Dedifferentiated amniotic fluid mesenchymal stem cell (primary cell): Measurements from ENCODE around the gene CBLC.

Source experiments
- DNase-seq: peaks from one replicate; pipeline ENCODE4 v3.0.0-alpha.2; 2016; ENCODE audit errors: extremely low spot score

The CBLC gene

DNA sequence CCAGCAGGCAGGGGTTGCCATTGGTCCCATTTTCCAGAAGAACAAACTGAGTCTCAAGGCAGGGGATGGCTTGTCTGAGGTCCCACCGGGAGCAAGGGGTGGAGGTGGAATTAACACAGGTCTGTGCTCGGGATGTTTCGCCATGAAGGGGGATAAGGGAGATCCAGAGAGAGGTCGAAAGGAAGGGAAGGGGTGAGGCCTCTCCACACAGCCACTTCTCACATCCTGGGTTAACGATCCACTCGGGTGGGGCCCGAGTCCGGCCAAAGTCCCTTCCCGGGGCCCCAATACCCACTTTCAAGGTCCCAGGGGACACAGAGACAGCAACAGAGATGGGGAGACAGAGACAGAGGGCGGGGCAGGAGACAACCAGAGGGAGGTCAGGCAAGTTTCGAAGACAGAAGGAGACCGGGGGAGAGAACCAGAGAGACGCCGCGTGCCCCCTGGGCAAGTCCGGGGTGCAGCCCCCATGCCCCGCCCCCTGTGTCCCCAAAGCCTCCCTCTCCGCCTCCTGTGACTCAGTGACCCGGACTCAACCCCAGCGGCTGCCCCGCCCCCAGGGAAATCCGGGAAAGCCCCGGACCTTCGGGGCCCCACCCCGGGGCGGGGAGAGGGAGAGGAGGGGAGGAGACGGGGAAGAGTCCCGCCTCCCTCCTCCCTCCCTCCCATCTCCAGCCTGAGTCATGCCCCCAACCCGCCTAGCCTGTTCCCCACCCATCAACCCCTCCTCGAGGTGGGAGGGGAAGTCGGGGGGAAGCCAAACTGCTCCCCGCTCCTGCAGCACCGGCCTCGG is 30.5 kb upstream of the CBLC start:
- peak; percentile 89 for DNase-seq

DNA sequence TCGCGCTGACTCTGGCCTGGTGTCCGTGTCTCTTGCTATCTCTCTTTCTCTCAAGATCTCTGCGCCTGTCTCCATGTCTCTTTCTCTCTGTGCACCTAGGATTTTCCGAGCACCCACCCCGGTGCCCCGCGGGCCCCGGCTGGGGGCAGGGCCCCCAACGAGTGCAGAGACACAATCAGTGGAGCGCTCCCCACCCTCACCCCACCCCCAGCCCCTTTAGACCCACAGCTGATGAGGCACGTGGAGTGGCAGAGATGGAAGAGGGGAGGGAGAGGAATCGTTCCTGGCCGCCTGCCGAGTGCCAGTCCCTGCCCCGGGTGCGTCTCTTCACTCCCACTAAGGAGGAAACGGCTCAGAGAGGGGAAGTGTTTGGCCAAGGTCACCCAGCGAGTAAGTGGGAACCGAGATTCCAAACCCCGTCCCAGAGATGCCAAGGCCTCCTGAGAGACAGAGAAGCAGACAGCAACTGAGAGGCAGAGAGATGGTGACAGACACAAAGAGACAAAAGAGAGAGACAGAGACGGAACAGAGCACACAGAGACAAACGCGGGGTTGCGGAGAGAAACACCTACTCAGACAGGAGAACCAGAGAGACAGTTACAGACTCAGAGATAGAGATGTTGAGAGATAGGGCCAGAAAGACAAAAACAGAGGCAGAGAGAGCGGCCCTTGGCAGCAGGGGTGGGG is 29.8 kb upstream of the CBLC start:
- DNase-seq = peak; percentile 46

DNA sequence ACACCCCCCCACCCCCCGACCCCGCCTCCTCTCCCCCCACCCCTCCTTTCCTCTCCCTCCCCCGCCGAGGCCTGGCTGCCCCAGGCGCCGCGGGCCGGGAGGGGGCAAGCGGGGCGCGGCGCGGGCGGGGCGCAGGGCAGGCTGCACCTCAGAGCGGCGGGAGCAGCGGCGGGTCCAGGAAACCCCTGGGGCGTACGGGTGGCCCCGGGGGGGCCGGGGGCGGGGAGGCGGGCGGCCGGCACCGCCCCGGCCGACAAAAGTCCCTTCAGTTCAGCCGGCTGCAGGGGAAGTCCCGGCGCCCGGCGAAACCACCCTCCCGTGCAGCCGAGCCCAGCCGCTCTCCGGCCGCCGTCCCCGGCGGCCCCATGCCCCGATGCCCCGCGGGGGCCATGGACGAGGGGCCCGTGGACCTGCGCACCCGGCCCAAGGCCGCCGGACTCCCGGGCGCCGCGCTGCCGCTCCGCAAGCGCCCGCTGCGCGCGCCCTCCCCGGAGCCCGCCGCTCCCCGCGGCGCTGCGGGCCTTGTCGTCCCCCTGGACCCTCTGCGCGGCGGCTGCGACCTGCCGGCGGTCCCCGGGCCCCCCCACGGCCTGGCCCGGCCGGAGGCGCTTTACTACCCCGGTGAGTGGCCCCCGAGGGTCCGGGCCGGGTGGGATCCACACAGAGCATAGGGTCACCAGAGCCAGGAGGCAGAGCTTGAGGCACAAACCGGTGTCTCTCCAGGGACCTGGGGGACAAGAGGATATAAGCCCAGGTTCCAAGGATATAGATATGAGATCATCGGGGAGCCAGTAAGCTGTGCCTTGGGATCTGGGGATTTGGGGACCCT is 29.1 kb upstream of the CBLC start, which contains the start of gene BCL3:
Gene BCL3, plus strand, starts transcription at position 283 of the 829 bp plus-strand sequence. Its CDS starts 83 bp downstream, at position 366.
- peak; percentile 32 for DNase-seq

DNA sequence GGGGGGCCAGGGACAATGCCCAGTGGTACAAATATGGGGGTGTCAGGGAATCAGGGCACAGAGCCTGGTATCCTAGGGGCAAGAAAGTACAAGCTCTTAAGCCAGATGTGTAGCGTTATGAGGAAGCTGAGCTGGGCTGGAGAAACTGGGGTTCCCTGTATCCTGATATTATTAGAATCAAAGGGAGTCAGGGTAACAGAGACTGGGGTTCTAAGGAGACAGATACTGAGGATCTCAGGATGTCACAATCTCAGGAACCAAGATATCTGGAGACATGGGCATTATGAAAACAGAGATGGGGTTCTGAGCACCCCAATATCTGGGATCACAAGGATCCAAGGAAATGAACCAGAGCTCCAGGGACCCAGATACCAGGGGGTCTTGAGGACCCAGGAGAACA is 28.4 kb upstream of the CBLC start:
- DNase-seq = no peak

DNA sequence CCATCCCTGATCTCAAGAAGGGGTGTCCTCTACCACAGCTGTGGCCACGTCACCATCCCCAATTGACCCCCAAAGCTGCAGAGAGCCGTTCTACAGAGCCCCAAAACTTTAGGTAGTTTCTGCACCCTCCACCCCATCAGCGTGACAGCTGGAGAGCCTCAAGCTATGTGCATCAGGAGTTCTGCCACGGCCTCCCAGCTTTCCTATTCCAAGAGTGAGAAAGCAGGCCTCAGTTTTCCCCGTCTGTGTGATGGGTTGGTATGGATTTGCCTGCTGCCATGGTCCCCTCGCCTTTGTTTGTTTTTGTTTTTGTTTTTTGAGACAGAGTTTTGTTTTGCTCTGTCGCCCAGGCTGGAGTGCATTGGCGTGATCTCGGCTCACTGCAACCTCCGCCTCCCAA is 27.7 kb upstream of the CBLC start:
- no peak for DNase-seq

DNA sequence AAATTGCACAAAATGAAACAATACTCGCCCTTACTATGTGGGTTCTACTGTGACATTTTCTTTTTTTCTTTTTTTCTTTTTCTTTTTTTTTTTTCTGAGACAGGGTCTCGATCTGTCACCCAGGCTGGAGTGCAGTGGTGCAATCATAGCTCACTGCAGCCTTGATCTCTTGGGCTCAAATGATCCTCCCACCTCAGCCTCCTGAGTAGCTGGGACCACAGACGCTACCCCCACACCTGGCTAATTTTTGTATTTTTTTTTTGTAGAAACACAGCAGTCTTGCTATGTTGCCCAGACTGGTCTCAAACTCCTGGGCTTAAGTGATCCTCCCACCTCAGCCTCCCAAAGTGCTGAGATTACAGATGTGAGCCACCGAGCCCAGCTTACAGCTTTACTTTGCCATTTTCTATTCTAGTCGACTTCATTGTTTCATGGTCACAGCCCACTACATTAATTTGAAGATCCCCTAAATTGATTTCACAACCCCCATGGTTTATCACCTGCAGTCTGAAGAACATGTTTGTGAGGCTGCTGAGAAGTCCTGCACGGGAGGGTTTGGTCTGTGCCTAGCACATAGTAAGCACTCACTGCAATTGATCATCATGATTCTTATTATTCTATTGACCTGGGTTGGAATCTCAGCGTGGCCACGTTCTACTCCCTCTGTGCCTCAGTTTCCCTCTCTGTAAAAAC is 25.4 kb upstream of the CBLC start:
- no peak for DNase-seq

DNA sequence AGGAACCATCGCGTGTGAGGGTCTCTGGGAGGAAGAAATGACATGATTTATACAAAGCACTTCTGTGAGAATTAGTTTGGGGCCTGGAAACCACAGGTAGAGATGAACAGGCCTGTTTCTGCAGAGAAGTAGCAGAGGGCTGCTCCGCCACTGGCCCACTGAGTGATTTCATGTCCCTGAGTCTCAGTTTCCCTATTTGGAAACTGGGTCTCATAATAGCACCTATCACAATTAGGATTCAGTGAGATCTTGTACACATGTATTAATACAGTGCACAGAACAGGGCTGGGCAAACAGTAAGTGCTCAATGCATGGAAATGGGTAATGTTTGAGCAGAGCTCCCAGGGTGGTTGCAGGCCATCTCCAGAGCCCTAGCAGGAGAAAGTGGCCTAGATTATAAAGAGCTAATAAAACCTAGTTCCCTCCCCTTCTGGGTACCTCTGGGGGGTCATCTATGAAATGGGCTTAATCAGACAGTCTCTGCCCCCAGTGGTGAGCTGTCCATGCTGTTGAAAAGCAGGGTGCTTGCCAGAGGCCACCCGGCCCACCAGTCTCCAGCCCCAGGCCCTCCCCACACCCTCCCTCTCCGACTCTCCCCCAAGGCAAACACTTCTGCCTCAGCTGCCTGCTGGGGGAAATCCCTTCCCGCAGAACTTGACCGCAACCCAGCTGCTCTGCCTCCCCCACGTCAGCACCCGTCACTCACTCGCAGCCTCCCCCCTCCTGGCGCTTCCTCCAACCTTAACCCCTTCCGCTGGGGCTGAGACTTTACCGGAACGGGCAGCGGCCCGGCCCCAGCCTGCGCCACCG is 24.7 kb upstream of the CBLC start:
- peak; percentile 85 for DNase-seq

DNA sequence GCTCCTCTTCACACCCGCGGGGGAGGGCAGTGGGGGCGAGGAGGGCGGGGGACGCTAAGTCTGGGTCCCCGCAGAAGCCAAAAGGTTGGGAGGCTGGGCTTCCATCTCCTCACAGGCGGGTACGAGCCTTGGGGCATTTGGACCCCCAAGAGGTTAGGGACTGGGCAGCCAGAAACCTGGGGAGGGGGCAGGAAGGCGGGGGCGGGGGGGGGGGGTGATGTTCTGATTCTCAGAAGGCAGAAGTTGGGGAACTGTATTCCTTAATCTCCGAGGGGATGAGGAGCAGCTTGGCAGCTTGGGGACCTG is 24.1 kb upstream of the CBLC start:
- DNase-seq = no peak

DNA sequence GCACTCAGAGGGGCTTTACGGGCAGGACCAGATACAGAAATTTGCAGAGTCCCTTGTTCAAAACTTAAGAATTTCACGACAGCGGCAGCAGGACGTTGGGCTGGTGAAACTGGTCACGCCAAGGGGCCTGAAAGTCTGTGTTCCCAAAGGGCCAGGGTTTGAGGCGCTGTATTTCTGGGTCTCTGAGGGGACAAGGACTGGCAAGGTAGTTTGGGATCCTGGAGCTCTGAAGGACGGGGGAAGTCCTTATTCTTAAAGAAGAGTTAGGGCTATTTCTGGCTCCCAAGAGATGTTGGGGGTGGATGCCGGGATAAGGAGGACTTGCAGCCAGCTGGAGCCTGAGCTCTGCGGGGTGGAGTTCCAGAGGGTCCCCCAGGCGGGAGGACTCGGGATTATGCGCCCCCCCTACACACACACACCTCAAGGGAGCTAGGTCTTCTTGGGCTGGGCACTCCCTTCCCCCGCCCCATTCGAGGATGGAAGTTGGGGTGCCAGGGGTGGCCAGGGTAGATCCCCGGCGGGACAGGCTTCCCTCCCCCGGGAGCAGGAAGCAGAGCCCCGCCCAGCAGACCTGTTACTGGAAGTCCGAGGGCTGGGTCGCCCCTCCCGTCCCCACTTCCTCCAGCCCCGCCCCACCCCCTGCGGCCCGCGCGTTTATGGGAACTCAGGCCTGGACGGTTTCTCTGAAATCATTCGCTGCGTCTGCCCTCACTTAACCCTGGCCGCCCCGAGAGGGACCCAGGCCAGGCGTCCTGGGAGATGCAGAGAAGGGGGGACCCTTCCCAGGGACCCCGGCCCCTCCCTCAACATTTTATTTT is 23.5 kb upstream of the CBLC start:
- peak; percentile 30 for DNase-seq

DNA sequence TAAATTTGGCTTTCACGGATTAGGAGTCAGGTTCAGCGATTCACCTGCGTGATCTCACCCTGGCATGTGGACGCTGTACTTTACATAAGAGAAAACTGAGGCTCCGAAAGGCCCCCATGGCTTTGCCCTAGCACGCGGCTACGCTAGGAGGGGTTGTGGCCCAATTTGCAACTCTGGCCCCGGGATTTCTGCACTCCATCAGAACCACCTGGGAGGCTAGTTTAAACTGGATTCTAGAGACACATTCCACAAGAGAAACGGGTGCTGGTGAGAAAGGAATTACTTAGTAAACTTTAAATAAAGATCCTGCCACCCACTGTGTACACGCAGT is 23.0 kb upstream of the CBLC start:
- no peak for DNase-seq

DNA sequence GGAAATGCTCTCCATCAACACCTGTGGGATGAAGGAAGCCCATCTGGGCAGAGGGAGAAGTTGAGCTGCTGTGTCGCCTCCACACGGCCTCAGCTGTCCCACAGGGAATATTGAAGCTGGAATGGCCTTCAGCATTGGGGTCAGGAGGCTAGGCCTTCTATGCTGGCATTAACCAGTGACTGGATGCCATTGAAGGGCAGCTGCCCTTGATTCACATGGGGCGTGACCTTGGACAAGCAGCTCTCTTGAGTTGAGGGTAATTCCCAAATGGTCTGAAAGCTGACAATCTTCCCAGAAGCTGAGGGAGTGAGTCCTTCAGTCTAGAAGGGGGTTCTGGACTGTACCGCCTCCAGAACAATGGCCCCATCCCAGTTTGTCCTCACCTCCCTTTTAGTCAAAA is 22.5 kb upstream of the CBLC start:
- no peak for DNase-seq

DNA sequence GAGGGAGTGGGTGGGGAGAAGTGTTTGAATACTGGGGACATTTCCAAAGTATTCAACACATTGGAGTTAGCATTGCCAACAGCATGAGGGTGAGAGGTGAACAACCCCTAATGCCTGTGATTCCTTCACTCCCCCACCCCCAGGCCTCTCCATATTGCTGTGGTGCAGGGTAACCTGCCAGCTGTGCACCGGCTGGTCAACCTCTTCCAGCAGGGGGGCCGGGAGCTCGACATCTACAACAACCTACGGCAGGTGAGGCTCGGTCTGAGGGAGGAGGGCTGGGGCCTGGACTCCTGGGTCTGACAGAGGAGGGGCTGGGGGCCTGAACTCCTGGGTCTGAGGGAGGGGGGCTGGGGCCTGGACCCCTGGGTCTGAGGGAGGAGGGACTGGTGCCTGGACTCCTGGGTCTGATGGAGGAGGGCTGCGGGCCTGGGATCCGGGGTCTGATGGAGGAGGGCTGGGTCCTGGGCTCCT is 21.6 kb upstream of the CBLC start:
- no peak for DNase-seq

DNA sequence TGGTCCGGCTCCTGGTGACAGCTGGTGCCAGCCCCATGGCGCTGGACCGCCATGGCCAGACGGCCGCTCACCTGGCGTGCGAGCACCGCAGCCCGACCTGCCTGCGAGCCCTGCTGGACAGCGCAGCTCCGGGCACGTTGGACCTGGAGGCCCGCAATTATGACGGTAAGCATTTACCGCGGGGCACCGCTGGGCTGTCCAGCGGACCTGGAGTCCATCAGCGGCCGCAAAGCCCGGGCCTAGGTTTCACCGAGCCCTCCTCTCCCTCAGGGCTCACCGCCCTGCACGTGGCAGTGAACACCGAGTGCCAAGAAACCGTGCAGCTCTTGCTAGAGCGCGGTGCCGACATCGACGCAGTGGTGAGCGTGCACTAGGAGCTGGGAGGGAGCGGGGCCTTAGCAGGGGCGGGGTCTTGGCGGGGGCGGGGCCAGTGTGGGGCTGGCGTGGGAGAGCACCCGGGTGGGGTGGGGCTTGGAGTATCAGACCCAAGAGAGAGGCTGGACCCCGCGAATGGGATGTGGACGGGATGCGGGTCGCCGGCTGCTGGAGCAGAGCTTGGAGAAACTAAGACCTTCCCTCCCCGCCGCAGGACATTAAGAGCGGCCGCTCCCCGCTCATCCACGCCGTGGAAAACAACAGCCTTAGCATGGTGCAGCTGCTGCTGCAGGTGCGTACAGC is 20.5 kb upstream of the CBLC start:
- no peak for DNase-seq

DNA sequence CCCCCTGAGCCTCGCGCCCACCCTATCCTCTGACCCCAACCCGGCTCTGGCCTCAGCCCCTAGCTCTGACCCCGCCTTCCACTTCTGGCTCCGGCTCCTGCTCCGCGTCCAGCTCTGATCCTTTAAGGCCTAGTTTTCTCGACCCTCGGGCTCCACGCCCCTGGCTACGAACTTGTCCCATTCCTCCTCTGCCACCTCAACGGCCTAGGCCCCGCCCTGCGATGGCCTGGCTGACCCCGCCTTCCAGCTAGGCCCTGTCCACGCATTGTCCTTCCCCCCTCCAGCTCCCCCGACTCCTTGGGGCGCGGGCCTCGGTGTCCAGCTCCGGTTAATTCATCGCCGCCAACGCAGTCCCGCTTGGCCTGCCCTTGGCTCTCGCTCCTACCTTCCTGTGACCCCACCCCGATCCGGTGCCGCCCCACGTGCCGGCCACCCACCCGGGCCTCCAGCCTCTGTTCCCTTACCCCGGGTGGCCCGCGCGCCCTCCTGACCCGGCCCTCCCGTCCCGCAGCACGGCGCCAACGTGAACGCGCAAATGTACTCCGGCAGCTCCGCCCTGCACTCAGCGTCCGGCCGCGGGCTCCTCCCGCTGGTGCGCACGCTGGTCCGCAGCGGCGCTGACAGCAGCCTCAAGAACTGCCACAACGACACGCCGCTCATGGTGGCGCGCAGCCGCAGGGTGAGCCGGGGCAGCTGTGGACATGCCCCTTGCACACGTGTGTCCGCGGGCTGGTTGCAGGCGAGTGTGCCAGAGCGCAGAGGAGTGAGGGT is 19.8 kb upstream of the CBLC start:
- no peak for DNase-seq

DNA sequence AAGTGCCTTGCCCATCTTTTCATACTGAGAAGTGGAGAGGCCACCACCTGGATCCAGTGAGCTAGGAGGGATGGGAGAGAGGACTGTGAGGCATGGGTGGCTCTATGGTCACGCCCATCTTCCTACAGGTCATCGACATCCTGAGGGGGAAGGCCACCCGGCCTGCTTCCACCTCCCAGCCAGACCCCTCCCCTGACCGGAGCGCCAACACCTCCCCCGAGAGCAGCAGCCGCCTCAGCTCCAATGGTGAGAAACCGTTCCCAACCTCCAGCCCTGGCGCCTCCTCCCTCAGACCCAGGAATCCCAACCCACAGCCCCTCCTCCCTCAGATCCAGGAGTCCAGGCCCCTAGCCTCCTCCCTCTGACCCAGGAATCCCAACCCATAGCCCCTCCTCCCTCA is 19.1 kb upstream of the CBLC start:
- DNase-seq = no peak

DNA sequence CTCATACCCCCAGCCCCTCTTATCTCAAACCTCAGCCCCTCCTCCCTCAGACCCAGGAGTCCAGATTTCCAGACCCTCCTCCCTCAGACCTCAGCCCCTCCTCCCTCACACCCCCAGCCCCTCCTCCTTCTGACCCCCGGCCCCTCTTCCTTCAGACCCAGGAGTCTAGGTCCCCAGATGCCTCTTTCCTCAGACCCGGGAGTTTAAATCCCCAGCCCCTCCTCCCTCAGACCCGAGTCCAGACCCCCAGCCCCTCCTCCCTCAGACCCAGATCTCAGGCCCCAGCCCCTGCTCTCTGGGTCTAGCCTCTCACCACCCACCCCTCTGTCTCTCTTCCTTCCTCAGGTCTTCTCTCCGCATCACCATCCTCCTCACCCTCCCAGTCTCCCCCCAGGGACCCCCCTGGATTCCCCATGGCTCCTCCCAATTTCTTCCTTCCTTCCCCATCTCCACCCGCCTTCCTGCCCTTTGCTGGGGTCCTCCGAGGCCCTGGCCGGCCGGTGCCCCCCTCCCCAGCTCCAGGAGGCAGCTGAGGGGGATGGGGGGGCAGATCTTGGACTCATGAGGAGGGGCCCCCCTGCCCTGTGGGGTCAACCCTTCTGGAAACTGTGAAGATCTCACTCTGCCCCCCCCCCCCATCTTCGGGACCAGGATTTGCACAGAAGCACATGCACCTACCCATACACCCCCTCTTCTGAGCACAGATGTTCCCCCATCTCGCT is 18.4 kb upstream of the CBLC start:
- DNase-seq = no peak

DNA sequence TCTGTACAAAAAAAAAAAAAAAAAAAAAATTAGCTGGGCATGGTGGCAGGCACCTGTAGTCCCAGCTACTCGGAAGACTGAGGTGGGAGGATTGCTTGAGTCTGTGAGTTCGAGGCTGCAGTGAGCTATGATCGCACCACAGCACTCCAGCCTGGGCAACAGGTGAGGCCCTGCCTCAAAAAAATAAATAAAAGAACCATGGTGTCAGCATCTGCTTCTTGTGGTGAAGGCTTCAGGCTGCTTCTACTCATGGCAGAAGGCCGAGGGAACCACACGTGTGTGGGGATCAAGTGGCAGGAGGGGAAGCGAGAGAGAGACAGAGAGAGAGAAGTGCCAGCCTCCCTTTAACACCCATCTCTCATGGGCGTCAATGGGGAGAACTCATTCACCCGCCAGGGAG is 15.7 kb upstream of the CBLC start:
- no peak for DNase-seq
